GM18502 (cell line): ENCODE data around the gene KRCC1.
"Not testable (repeated sequence)": the region's sequence is repeated elsewhere in the genome, so short reads cannot be mapped to it uniquely, and the experiment has no call there.

ENCODE experiments used
- ATAC-seq: cut with Tn5 transposase; IDR thresholded peaks from one replicate; pipeline ENCODE4 v1.9.1; 2021; ENCODE audit warnings: mild to moderate bottlenecking; ENCODE audit not compliant: unreplicated experiment, poor library complexity

KRCC1 gene

DNA sequence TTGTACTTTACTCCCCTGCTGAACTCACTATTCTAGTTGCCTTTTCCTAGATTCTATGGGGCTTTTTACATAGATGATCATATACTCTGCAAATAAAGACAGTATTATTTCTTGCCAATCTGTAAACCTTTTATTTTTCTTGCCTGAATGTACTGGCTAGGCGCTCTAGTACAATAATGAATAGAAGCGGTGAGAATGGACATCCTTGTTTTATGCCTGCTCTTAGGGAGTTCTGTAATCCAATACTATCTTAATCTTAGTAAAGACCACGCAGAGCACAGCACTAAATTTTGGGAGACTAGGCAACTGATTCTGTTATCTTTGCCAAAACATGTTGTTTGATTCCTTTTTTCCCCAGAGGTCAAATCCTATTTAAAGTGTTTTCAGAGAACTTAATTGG lies 7.0 kb downstream of the KRCC1 start:
- ATAC-seq = no peak

DNA sequence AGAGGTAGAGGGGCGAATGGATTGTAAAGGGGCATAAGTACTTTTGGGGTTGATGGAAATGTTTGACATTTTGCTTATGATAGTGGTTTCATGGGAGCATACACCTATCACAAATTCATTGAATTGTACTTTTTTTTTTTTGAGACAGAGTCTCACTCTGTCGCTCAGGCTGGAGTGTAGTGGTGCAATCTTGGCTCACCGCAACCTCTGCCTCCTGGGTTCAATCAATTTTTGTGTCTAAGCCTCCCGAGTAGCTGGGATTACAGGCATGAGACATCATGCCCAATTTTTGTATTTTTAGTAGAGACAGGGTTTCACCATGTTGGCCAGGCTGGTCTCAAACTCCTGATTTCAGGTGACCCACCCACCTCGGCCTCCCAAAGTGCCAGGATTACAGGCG lies 10.0 kb downstream of the KRCC1 start:
- not testable (repeated sequence) for ATAC-seq

DNA sequence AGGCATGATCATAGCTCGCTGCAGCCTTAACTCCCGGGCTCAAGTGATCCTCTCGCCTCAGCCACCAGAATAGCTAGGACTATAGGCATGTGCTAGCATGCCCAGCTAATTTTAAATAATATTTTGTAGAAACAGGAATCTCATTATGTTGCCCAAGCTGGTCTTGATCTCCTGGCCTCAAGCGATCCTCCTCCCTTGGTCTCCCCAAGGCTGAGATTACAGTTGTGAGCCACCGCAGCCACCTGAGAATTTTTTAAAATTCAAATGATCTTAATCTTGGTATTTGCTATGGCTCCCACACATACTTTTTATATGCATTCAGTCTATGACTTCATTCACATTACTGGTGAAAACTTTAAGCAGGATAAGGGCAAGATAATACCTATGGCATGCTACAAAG lies 13.1 kb downstream of the KRCC1 start:
- no peak for ATAC-seq

DNA sequence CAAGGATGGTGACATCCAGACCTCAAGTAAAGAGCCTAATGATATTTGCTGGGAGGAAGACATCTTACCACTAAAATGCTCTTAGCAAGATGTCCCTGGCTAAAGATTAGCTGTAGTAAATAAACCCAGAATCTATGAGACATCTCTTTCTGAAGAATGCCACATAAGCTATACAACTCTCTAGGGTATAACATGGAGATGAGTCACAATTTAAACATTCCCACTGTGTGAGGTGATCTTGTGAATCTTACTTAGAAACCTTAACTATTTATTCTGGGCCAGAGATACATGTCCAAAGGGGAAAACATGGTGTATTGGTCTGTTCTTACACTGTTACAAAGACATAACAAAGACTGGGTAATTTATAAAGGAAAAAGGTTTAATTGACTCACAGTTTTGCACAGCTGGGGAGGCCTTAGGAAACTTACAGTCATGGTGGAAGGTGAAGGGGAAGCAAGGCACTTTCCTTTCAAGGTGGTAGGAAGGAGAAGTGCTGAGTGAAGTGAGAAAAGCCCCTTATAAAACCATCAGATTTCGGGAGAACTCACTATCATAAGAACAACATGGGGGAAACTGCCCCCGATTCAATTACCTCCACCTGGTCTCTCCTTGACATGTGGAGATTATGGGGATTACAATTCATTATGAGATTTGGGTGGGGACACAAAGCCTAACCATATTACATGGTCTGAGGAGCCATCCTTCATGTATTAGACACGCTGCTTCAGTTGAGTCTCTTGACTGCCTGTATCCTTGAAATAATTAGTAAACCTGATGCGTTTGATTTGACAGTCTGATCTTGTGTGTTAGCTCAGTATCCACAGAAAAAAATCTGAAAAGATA lies 17.1 kb downstream of the KRCC1 start:
- ATAC-seq = no peak

DNA sequence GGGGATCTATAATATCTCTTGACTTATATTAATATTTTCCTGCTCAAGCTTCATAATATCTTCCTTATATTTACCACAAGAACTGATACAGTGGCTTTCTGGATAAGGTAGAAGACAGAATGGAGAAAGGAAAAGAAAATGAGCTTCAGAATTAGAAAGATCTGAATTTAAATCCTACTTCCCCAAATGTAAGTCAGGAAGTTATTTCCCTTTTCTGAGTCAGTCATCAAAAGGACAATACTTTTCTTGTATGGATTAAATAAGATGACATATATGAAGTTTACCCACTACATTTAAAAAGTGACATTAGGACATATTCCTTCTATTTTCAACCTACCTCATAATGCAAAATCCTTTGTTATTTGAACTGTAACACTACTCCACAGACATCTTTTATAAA lies 19.0 kb downstream of the KRCC1 start:
- no peak for ATAC-seq

DNA sequence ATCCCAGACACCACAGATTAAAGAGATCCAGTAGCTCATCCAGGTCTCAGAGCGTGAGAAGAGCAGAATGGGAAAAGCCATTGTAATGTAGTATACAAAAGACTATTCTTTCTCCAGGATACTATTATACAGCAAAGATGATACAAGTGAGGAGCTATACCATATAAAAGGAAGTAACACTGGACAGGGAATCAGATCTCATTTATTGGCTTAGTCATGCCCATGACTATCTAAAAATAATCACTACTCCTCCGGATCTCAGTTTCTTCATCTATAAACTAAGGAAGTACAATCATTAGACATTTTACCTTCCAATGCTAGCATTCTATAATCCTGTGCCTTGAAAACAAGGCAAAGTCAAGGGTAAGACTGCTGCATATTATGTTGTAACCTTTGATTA lies 19.4 kb downstream of the KRCC1 start:
- ATAC-seq = no peak

DNA sequence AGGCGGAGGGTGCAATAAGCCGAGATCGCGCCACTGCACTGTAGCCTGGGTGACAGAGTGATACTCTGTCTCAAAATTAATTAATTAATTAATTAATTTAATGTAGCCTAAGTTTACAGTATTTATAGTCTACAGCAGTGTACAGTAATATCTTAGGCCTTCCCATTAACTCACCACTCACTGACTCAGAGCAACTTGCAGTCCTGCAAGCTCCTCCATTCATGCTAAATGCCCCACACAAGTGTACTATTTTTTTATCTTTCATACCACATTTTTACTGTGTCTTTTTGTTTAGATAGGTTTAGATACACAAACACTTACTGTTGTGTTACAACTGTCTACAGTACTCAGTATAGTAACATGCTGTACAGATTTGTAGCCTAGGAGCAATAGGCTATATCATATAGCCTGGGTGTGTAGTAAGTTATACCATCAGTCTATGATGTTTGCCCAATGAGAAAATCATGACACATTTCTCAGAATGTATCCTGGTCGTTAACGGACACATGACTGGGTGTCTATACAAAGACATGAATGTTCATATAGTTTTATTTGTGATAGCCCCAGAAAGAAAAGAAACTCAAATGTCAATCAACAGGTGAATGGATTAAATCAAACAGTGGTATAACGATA lies 23.4 kb downstream of the KRCC1 start:
- ATAC-seq = no peak

DNA sequence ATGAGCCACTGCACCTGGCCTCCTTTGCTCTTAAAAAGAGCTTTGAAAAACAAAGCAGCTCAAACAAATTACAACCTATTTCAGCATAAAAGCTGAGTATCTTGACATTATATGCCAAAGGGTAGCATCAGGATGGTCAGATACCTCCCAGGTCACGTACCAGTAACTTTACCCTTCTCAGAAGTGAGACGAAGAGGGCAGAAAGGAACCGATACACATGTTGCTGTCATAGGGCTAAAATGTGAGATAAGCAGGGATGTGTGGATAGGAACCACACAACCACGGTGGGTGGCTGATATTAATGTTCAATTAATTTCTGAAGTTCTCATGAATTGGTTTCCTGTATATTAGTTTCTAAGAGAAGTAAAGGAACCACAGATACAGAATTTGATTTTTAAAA lies 26.7 kb downstream of the KRCC1 start:
- no peak for ATAC-seq

DNA sequence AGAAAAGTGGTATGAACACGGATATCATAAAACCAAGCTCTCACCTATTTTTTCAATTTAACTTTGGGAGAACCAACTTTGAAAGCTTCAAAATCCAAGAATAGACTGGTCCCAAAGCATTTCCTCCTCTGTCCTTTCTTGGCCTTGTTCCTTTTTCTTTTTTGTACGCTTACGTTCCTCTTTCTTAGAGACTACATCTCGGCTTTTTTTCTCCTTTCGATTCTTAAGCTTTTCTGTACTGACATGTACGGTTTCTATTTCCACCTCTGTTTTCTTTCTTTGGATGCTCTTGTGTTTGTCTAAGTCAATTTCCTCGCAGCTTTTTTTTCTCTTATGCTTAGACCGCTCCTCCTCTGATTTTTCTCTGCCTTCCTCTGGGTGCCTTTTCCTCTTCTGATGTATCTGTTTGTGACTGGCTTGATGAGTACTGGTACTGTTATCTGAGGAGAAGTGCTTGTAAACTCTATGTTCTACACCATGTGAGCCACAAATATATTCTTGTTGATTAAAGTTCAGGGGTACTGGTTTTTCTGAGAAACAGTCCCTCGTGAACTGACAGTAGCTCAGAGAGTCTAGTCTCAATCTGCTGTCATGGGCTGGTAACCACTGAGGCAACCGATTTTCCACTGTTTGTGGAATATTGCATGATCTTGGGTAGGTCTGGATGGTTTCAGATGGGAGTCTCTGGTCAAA lies 27.7 kb downstream of the KRCC1 start:
- ATAC-seq = no peak

DNA sequence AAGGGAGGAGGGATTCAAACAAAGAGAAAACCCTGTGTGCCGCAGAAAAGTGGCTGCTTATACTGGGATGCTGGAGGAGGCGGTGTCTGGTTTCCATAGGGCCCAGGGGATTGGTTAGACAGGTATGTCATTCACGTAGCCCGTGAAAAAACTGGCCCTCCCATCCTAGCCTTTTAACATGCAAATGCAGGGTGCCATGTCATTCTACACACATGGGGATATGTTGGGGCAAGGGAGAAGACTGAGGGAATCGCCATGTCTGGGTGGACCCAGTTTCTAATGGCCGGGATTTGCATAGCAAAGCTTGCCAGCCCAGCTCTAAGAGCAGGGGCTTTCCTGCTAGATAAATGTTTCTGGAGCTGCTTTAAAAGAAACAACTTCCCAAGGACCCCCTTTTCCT lies 31.1 kb downstream of the KRCC1 start:
- ATAC-seq = no peak

DNA sequence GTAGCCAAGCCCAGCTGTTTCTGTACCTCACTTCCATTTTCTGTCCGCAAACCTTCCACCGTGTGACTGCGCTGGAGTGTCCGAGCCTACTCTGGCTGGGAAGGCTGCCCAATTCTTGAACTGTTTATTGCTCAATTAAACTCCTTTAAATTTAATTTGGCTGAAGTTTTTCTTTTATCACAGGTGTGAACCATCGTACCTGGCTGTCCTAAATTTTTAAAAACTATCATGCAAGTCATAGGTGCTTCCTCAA lies 33.0 kb downstream of the KRCC1 start:
- ATAC-seq = no peak

DNA sequence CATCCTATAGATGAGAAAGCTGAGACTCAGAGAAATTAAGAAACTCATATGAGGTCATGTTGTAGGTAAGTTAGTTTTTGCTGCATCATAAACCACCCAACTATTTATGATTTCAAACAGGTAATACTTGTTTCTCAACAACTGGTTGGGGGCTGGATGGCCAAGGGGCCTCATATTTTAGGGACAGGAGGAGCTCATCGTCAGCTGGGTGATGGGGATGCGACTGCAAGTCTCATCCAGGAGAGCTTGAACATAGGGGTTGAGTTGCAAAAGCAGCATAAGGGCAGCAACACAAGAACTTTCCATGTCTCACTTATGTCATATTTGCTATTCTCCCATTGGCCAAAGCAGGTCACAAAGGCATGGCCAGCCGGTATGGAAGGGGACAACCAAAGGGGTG lies 35.6 kb downstream of the KRCC1 start:
- ATAC-seq = no peak

DNA sequence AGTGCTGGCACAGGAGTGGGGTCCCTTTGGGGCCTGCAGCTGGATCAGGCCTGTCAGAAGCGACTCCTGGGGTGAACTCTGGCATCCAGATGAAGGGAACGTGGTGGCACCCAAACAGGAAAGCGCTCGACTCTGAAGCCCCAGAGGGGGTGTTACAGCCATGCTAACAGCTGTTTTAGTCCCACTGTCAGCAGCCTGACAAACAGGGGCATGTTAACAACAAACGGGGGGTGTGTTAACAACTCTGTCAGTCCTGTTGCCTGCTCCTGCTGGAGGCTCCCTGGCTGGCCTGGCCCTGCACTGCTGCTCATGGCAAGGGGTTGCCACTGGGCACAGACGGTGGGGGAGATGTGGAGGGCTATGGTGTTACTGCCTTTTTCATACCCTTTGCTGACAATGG lies 36.7 kb downstream of the KRCC1 start:
- ATAC-seq = no peak

DNA sequence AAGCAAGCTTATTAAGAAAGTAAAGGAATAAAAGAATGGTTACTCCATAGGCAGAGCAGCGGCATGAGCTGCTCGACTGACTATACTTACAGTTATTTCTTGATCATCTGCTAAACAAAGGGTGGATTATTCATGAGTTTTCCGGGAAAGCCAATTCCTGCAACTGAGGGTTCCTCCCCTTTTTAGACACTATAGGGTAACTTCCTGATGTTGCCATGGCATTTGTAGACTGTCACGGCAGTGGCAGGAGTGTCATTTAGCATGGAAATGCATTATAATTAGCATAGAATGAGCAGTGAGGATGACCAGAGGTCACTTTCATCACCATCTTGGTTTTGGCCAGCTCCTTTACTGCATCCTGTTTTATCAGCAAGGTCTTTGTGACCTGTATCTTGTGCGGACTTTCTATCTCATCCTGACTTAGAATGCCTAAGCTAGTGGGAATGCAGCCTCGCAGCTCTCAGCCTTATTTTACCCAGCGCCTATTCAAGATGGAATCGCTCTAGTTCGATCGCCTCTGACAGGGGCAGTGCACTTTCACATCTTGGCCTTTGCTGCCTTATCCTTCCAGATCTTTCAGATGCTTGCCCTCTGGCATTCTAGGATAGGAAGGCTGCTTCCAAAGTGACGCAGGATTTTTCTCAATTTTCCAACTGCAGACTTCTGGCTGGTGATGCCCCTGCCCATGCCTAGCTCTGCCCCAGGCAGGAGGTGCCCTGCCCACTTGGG lies 37.3 kb downstream of the KRCC1 start:
- ATAC-seq = not testable (repeated sequence)

DNA sequence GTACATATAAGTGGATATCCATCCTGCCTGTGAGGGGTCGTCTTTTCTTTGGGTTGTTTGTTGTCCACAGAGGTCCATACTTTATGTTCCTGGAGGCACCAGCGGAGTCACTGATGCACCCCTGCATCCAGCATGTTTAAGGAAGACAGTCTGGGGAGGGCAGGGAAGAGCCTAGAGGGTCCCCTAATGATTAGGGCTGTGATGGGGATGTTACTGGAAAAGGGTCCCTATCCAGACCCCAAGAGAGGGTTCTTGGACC lies 37.9 kb downstream of the KRCC1 start:
- not testable (repeated sequence) for ATAC-seq

DNA sequence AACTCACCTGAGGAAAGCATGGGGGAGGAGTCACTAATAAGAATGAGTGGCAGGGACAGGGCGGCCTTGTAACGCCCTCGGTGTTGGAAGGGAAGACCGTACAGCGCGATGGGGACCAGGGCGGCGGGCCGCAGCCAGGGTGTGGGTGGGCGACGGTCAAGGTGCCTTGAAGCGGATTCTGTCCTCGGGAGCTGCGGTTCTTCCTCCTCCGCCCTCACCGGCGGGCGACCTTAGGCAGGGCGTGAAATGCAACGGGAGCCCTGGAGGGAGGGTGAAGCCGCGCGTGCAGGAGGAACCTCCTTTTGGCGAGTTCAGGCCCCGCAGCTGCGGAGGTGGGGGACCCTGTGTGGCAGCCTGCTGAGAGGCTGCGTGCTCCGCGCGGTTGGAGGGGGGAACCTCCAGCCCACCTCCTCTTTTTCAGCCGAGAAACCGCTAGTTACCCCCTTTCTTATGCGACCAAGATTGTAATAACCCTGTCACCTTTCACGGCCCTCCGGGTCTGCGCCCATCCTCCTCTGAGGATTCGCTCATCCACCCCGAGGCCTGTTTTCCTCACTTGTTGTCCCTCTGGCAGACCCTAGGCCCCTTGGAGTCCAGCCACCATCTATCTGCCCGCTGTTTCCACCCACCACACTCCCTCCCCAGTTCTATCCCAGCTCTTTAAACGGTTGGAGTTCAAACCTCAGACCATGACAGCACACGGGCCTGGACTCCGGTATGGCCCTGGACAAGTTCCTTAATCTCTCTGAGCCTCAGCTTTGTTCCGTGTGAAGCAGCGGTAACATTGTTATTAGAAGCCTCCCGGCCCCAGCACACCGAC lies 38.4 kb downstream of the KRCC1 start:
- peak; percentile 66 for ATAC-seq

DNA sequence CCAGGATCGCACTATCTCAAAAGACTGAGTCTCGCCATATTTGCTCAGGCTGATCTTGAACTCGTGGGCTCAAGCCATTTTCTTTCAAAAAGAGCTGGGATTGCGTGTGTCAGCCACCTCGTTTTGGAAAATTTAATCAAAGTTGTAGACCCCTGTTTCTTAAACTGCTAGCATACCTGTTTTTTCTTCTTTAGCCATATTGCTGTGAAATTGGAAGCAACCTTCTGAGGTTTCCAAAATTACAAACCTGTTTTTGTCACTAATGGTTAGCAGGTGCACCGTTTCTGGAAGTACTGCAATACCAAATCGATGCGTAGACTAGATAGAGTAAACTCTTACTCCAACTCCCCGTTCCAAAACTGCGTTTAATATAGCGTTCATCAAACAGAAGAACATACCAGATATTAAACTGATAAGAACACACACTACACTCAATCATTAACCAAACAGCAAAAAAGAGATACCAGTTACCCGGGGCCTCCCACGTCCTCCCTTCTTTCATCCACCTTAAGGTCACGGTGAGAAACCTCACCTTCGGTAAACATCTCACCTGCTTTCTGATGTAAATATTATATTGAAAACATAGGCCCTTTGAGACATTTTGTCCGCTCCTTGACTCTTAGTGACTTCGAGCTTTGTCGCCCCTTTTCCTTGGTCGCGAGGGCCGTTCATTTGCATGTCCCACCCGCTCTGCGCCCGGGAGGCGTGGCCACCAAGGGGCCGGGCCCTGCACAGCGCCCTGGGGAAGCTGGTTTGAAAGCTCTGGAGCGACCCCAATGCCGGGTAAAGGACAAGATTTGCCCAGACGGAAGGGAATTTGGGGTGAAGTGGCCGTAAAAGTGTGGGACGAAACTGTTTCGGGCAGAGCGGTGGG lies 39.3 kb downstream of the KRCC1 start, which contains the start of gene RNU2-63P:
Gene RNU2-63P, minus strand, starts transcription at position 462 of the 874 bp plus-strand sequence.
- ATAC-seq = peak; percentile 81

DNA sequence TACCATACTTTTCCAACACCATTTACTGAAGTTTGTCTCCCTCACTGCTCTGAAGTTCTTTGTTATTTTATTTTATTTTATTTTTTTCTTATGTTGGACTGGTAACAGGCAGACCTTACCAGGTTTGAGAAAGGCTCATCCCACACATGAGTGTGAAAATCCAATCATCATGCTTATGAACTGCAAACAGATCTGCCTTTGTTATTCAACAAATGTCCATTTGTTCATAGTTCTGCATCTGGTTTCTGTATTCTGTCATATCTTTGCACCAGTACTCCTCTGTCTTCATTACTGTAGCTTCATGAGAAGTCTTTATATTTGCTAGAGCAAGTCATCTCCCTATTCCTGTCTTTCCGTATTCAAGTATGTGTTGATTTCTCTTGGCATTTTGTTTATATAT lies 44.6 kb downstream of the KRCC1 start:
- ATAC-seq = no peak

DNA sequence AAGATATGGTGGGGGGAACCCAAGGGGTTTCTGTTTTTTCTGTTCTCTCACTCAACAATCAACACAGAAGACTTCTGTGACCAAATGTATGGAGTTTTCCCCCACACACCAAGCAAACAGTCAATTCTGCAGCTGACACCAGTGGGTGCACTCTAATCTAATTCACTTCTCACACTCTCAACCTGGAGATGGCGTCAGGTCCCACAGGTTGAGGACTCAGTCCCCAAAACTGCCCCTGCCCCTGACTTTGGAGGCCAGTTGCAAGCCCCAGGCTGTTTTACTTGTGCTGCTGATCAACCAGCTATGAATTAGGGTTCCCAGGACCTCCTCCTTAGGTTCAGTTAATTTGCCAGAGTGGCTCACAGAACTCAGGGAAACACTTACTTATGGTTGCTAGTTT lies 45.4 kb downstream of the KRCC1 start:
- ATAC-seq = no peak
